NB4 (cell line): Measurements from ENCODE around the gene PTGFRN.

Source experiments
- DNase-seq: peaks from one replicate; pipeline ENCODE4 v3.0.0; 2010; ENCODE audit warnings: low read depth
- H3K4me3 ChIP-seq: one replicate; pipeline ENCODE4 v1.5.1; 2011; ENCODE audit warnings: mild to moderate bottlenecking, low read depth, low read length, moderate library complexity
- CTCF ChIP-seq: IDR thresholded peaks from one replicate; pipeline ENCODE4 v1.5.1; 2012; ENCODE audit warnings: low read depth, low read length
- MAX ChIP-seq: IDR thresholded peaks from 2 replicates; pipeline ENCODE4 v1.6.1; 2011; ENCODE audit warnings: low read depth, low read length
- MYC ChIP-seq: IDR thresholded peaks from 2 replicates; pipeline ENCODE4 v1.6.1; 2011; ENCODE audit warnings: low read depth, low read length
- POLR2A ChIP-seq: IDR thresholded peaks from 2 replicates; pipeline ENCODE4 v1.6.1; 2011; ENCODE audit warnings: mild to moderate bottlenecking; ENCODE audit not compliant: insufficient read length; ENCODE audit errors: extremely low read depth

The PTGFRN gene

GRCh38 chr1:116916533-116917445 lies 7.1 kb downstream of the PTGFRN start:
- TF ChIP-seq POLR2A (no peak), MYC (no peak), MAX (no peak), CTCF (no peak)
- DNase-seq = no peak
- no peak overlapping the region for H3K4me3 ChIP-seq

GRCh38 chr1:116918714-116919357 lies 9.1 kb downstream of the PTGFRN start:
- DNase-seq = no peak
- no peak overlapping the region for H3K4me3 ChIP-seq
- no peak for TF ChIP-seq MAX
- no peak for TF ChIP-seq MYC
- TF ChIP-seq POLR2A = no peak
- TF ChIP-seq CTCF = no peak

- DNase-seq = no peak
- no peak overlapping the region for H3K4me3 ChIP-seq
- TF ChIP-seq POLR2A (no peak), CTCF (no peak), MAX (no peak), MYC (no peak)
Measured at GRCh38 chr1:116919802-116920201, 10.1 kb downstream of the PTGFRN start.

GRCh38 chr1:116920211-116920610 lies 10.5 kb downstream of the PTGFRN start:
- DNase-seq = no peak
- no peak overlapping the region for H3K4me3 ChIP-seq
- TF ChIP-seq MYC (no peak), MAX (no peak), POLR2A (no peak), CTCF (no peak)

- TF ChIP-seq CTCF (no peak), POLR2A (no peak)
- no peak for DNase-seq
- H3K4me3 ChIP-seq = no peak overlapping the region
Measured at GRCh38 chr1:116921301-116921885, 11.7 kb downstream of the PTGFRN start.
